Testis (tissue), 5 donors: Measurements from ENCODE around the gene PDE4B. TPM values are rescaled to one million over a fixed set of nuclear protein-coding genes. Genes with fewer than 3 reads are reported as not detected.
A peak's percentile ranks its signal among the peaks of the same experiment; 100 is the strongest.

Experiments
- DNase-seq: peaks from one replicate; pipeline ENCODE4 v3.0.0-alpha.2; 2019
- H3K27ac ChIP-seq, 2 donors: fragments of 200-600 bp; sonication (generic); one replicate each; pipeline ENCODE4 v1.5.1; 2019
- H3K27me3 ChIP-seq: fragments of 200-600 bp; sonication (generic); one replicate; pipeline ENCODE4 v1.5.1; 2019
- H3K36me3 ChIP-seq: fragments of 200-600 bp; sonication (generic); one replicate; pipeline ENCODE4 v1.5.1; 2017; ENCODE audit warnings: low read depth; ENCODE audit errors: missing control alignments
- H3K4me1 ChIP-seq: fragments of 200-600 bp; sonication (generic); one replicate; pipeline ENCODE4 v1.5.1; 2019
- H3K4me3 ChIP-seq, 2 donors: fragments of 200-600 bp; sonication (generic); one replicate each; pipeline ENCODE4 v1.5.1; 2017 to 2019
- H3K9me3 ChIP-seq: fragments of 200-600 bp; sonication (generic); one replicate; pipeline ENCODE4 v1.5.1; 2017
- CTCF ChIP-seq, 3 experiments: fragments of 450-650 bp in 2 of 3; fragments of 200-600 bp in 1 of 3; sonication (generic) in 1 of 3; IDR thresholded peaks; one replicate each; pipeline ENCODE4 v1.5.1; 2016 to 2019; ENCODE audit warnings: antibody characterized with exemption in 3 of 3, mild to moderate bottlenecking in 2 of 3, moderate library complexity in 1 of 3
- POLR2A ChIP-seq: fragments of 450-650 bp; IDR thresholded peaks from one replicate; pipeline ENCODE4 v1.6.1; 2017; ENCODE audit warnings: antibody characterized with exemption, mild to moderate bottlenecking, moderate library complexity
- WGBS, 2 donors: methylation state at CpG; one replicate each; pipeline ENCODE4 v1.1.5; 2018; 5-methylcytosine and 5-hydroxymethylcytosine counted together
- intact Hi-C: fragments of 100-400 bp; cut with DNase I; formaldehyde crosslinking; loops from one replicate; pipeline ENCODE4 v1.15.1; 2023; ENCODE audit warnings: low total_unique reads
- long read RNA-seq, 2 donors: transcript quantifications; one replicate each; lab custom pipeline, GENCODE V29; 2026
- polyA plus RNA-seq: library from polyadenylated mRNA; stranded (reverse); fragments of 350-450 nt; fragmentation: Illumina TruSeq; extraction: RNeasy Lipid Tissue Mini Kit (QIAGEN cat#74804); gene quantifications from one replicate; pipeline ENCODE4 v1.2.3, GENCODE V29; 2014; ENCODE audit warnings: low read depth, low replicate concordance; ENCODE audit not compliant: insufficient read depth
- total RNA-seq, 2 donors: library from RNA; depleted of rRNA; stranded (reverse); fragments of >200 nt; gene quantifications; one replicate each; pipeline ENCODE4 v1.2.3, GENCODE V29; 2016

The PDE4B gene
- total RNA-seq (10 to 100 TPM; 12.4 to 16.1 TPM), polyA plus RNA-seq (11.5 TPM)
- long read RNA-seq, donor 1 = 0 reads
- long read RNA-seq, donor 2 = 0 reads

- intact Hi-C loops = no loop called here
- TF ChIP-seq POLR2A = no peak
- TF ChIP-seq CTCF (IDR thresholded peaks at IDR 0.05) = no peak
- Histone ChIP-seq H3K36me3 (no peaks in the 10 kb centered on the region), H3K9me3 (no peaks in the 10 kb centered on the region), H3K27me3 (no peaks in the 10 kb centered on the region), H3K4me1 (no peaks in the 10 kb centered on the region), H3K27ac (no peak within 1 kb of the TSS), H3K4me3 (peak within 1 kb of the TSS; percentile 39 to 54)
- peak; percentile 18 for DNase-seq
- WGBS, 2 donors = 0 to 1% methylated on average over 7 to 58 of the region's 67 CpGs
Measured at GRCh38 chr1:65792669-65793358, at the start of gene PDE4B. Gene PDE4B, plus strand, starts transcription at chr1:65792895.

GRCh38 chr1:65744731-65745130 is 48.0 kb upstream of the PDE4B start:
- no peak overlapping the region for H3K27ac ChIP-seq
- intact Hi-C loops = no loop called here
- H3K4me3 ChIP-seq = no peak overlapping the region
- H3K36me3 ChIP-seq = no peaks in the 10 kb centered on the region
- no peak for TF ChIP-seq CTCF (IDR thresholded peaks at IDR 0.05)
- TF ChIP-seq POLR2A = no peak
- no peaks in the 10 kb centered on the region for H3K4me1 ChIP-seq
- WGBS, 2 donors = 89 to 92% methylated on average over 1 of the region's 1 CpG
- DNase-seq = no peak
- no peaks in the 10 kb centered on the region for H3K9me3 ChIP-seq
- no peaks in the 10 kb centered on the region for H3K27me3 ChIP-seq

GRCh38 chr1:65751961-65752360 is 40.7 kb upstream of the PDE4B start:
- intact Hi-C loops = no loop called here
- TF ChIP-seq CTCF (IDR thresholded peaks at IDR 0.05) = no peak
- no peak for TF ChIP-seq POLR2A
- WGBS, 2 donors = 77 to 85% methylated on average over 3 of the region's 3 CpGs

GRCh38 chr1:65756616-65757015 is 36.1 kb upstream of the PDE4B start:
- TF ChIP-seq POLR2A (no peak), CTCF (IDR thresholded peaks at IDR 0.05) (no peak)
- intact Hi-C loops = no loop called here
- no peak for DNase-seq
- Histone ChIP-seq H3K4me3 (no peak overlapping the region), H3K27me3 (no peaks in the 10 kb centered on the region), H3K9me3 (no peaks in the 10 kb centered on the region), H3K36me3 (no peaks in the 10 kb centered on the region), H3K4me1 (no peaks in the 10 kb centered on the region), H3K27ac (no peak overlapping the region)

More at GRCh38 chr1:65751961-65752360, 40.7 kb upstream of the PDE4B start:
- H3K4me3 ChIP-seq = no peak overlapping the region
- no peaks in the 10 kb centered on the region for H3K9me3 ChIP-seq
- H3K36me3 ChIP-seq = no peaks in the 10 kb centered on the region
- H3K27ac ChIP-seq = no peak overlapping the region
- H3K27me3 ChIP-seq = no peaks in the 10 kb centered on the region
- H3K4me1 ChIP-seq = no peaks in the 10 kb centered on the region
- DNase-seq = no peak

- Histone ChIP-seq H3K4me3 (no peak overlapping the region), H3K36me3 (no peaks in the 10 kb centered on the region), H3K4me1 (no peaks in the 10 kb centered on the region), H3K9me3 (no peaks in the 10 kb centered on the region), H3K27ac (no peak overlapping the region), H3K27me3 (no peaks in the 10 kb centered on the region)
- WGBS, 2 donors = 71 to 82% methylated on average over 1 of the region's 1 CpG
- no peak for DNase-seq
- intact Hi-C loops = no loop called here
- TF ChIP-seq CTCF (IDR thresholded peaks at IDR 0.05) = no peak
- no peak for TF ChIP-seq POLR2A
Measured at GRCh38 chr1:65757531-65757930, 35.2 kb upstream of the PDE4B start.
